ENCODE measurements around the gene TSPAN9. TPM values are rescaled to one million over a fixed set of nuclear protein-coding genes. Genes with fewer than 3 reads are reported as not detected.

Gene TSPAN9
- total RNA-seq, 2 donors from 2014 or later = 39.5 to 50.2 TPM

DNA sequence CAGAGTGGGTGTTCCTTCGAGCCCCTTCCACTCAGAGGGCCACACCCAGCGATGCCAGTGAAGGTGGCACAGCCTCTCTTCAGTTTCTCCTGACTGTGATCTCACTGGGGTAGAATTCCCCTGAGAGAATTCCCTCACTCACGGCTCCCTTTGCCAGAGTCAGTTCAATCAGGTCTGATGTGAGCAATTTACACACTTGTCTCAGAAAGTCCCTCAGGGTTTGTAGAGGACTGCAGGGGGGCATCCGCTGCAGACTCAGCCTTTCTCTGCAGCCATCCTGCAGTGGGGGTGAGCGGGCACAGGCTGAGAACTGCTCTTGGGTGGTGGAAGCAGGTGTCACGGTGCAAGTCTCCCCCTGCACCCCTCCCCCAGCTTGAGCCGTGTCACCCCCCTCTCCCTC lies 208.4 kb downstream of the TSPAN9 start:
- no peaks in the 10 kb centered on the region for H3K4me1 ChIP-seq (ENCODE audit: control insufficient read depth in 1 of 2, low read depth in 2 of 2)

DNA sequence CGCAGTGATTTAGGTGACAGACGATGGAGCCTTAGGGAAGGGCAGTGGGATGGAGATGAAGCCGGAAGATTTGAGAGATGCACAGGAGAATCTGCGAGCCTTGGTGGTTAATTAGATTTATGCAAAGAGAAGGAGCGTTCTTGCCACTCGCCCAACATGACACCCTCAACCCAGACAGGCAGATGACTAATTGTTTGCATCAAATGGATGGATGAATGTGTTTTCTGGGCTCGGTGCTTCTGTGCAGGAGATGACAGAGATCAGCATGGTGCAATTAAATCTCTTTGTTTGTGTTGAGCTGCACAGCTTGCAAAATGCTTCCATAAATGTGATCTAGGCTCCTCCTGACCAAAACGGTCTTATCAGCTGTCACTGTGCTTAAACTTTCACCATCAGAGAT lies 211.5 kb downstream of the TSPAN9 start:
- no peak for ATAC-seq (ENCODE audit: insufficient number of reproducible peaks, low FRiP score, low read depth)
- Histone ChIP-seq H3K27me3 (replicated peaks; ENCODE audit: insufficient read depth) (no peaks in the 10 kb centered on the region), H3K4me3 (no peak overlapping the region), H3K27ac (no peak overlapping the region), H3K4me1 (ENCODE audit: control insufficient read depth in 1 of 2, low read depth in 2 of 2) (peaks cover 0 to 4% of the 10 kb centered on the region in 2 donors), H3K36me3 (peaks cover 8% of the 10 kb centered on the region), H3K9me3 (no peaks in the 10 kb centered on the region)
- TF ChIP-seq, protein P1, sequence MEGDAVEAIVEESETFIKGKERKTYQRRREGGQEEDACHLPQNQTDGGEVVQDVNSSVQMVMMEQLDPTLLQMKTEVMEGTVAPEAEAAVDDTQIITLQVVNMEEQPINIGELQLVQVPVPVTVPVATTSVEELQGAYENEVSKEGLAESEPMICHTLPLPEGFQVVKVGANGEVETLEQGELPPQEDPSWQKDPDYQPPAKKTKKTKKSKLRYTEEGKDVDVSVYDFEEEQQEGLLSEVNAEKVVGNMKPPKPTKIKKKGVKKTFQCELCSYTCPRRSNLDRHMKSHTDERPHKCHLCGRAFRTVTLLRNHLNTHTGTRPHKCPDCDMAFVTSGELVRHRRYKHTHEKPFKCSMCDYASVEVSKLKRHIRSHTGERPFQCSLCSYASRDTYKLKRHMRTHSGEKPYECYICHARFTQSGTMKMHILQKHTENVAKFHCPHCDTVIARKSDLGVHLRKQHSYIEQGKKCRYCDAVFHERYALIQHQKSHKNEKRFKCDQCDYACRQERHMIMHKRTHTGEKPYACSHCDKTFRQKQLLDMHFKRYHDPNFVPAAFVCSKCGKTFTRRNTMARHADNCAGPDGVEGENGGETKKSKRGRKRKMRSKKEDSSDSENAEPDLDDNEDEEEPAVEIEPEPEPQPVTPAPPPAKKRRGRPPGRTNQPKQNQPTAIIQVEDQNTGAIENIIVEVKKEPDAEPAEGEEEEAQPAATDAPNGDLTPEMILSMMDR (IDR thresholded peaks at IDR 0.05) = no peak
- no peak for DNase-seq (ENCODE audit: low spot score)

More for the DNA sequence above, 208.4 kb downstream of the TSPAN9 start:
- Histone ChIP-seq H3K27ac (no peak overlapping the region), H3K27me3 (replicated peaks; ENCODE audit: insufficient read depth) (no peaks in the 10 kb centered on the region), H3K4me3 (no peak overlapping the region), H3K36me3 (peaks cover 8% of the 10 kb centered on the region), H3K9me3 (no peaks in the 10 kb centered on the region)
- DNase-seq (ENCODE audit: low spot score) (no peak), ATAC-seq (ENCODE audit: insufficient number of reproducible peaks, low FRiP score, low read depth) (no peak)
- TF ChIP-seq, protein P1 (IDR thresholded peaks at IDR 0.05) = no peak

DNA sequence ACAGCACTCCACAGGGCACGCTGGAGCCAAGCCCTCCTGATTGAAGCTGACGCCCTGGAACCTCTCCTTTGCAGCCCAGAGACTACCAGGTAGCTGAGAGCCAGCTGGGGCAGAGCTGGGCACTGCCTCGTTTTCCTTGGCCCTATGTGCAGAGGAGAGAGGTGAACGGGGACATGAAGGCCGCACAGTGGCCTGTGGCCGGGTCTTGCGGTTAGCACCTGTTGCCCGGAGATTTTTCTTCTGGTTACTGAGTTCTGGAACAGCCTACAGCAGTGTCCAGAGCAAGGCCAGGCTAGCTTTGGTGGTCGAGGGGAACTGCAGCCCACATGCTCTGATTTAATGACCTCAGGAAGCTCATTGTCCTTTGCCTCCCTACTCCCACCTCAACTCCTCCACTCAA lies 212.5 kb downstream of the TSPAN9 start:
- Histone ChIP-seq H3K4me1 (ENCODE audit: control insufficient read depth in 1 of 2, low read depth in 2 of 2) (peaks cover 7 to 14% of the 10 kb centered on the region in 2 donors), H3K4me3 (no peak overlapping the region), H3K27me3 (replicated peaks; ENCODE audit: insufficient read depth) (no peaks in the 10 kb centered on the region), H3K27ac (no peak overlapping the region), H3K9me3 (no peaks in the 10 kb centered on the region), H3K36me3 (peaks cover under 1% of the 10 kb centered on the region)
- DNase-seq (ENCODE audit: low spot score) (no peak), ATAC-seq (ENCODE audit: insufficient number of reproducible peaks, low FRiP score, low read depth) (no peak)
- TF ChIP-seq, protein P1 (IDR thresholded peaks at IDR 0.05) = no peak

DNA sequence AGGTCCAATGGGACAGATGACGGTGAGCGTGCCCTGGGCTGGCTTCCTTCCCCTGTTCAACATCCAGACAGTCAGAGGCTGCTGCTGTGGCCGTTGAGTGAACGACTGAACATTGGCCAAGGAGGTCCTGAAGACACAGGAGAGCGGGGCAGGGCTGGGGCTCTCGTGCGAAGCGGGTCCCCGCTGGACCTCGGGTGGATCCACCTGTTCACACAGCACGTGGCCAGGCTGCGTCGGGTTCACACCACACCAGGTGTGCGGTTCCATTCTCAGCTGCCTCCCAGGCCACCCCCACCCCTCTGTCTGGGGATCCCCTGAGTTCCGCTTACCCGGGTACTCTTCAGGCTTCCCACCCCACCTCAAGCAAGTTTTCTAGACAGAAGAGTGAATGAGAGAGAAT lies 214.8 kb downstream of the TSPAN9 start:
- Histone ChIP-seq H3K27ac (no peak overlapping the region), H3K4me3 (no peak overlapping the region), H3K36me3 (no peaks in the 10 kb centered on the region), H3K9me3 (no peaks in the 10 kb centered on the region), H3K4me1 (ENCODE audit: control insufficient read depth in 1 of 2, low read depth in 2 of 2) (peaks cover 18 to 35% of the 10 kb centered on the region in 2 donors), H3K27me3 (replicated peaks; ENCODE audit: insufficient read depth) (no peaks in the 10 kb centered on the region)
- DNase-seq (ENCODE audit: low spot score) = no peak
- TF ChIP-seq, protein P1 (IDR thresholded peaks at IDR 0.05) = no peak
- no peak for ATAC-seq (ENCODE audit: insufficient number of reproducible peaks, low FRiP score, low read depth)

DNA sequence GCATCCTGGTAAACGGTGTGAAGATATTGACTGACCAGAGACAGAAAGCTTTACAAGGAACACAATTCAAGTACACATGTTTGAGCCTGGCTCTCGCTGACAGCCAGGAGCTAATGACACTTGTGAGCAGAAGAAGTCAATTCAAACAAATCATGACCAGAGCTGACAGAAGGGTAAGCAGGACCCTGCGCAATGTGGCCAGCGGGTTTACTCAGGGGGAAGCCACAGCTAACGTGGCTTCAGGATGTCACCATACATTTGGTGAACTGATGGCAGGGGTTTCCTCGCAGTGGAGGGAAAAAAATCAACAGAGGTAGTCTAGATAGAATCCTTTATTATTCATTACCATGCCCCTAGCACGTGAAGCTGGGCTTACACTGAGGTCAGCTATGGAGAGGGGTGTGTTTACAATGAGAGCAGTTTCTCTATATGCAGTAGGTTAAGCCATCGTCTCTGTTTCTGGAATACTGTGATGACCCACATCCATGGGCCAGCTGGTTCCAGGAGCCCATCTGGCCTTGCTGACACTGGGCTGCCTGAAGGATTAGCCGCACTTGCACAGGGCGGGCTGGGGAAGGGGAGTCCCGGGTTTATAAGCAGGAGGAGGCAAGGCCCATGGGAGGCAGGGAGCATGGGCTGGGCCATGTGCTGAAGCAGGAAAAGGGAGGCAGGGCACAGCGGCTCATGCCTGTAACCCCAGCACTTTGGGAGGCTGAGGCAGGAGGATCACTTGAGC lies 215.7 kb downstream of the TSPAN9 start:
- no peak for DNase-seq (ENCODE audit: low spot score)
- Histone ChIP-seq H3K4me3 (no peak overlapping the region), H3K4me1 (ENCODE audit: control insufficient read depth in 1 of 2, low read depth in 2 of 2) (peaks cover 18 to 36% of the 10 kb centered on the region in 2 donors), H3K9me3 (no peaks in the 10 kb centered on the region), H3K27me3 (replicated peaks; ENCODE audit: insufficient read depth) (no peaks in the 10 kb centered on the region), H3K27ac (no peak overlapping the region), H3K36me3 (no peaks in the 10 kb centered on the region)
- TF ChIP-seq, protein P1 (IDR thresholded peaks at IDR 0.05) = no peak
- no peak for ATAC-seq (ENCODE audit: insufficient number of reproducible peaks, low FRiP score, low read depth)

All from thoracic aorta (tissue), 2 donors.